K562 (cell line): ENCODE results near the gene SHC1. TPM values are rescaled to one million over a fixed set of nuclear protein-coding genes. Genes with fewer than 3 reads are reported as not detected.
A peak's percentile ranks its signal among the peaks of the same experiment; 100 is the strongest.

Source experiments
- ASH1L ChIP-seq: fragments of 450-650 bp; IDR thresholded peaks from 2 replicates; pipeline ENCODE4 v1.6.1; 2018; ENCODE audit warnings: borderline replicate concordance, mild to moderate bottlenecking, low read depth; ENCODE audit not compliant: partially characterized antibody
- BDP1 ChIP-seq: IDR thresholded peaks from 3 replicates; pipeline ENCODE4 v1.6.1; 2011; ENCODE audit not compliant: insufficient read length, insufficient read depth
- ETV6 ChIP-seq, 3 experiments: fragments of 150-350 bp in 1 of 3; sonication (generic) in 1 of 3; formaldehyde crosslinking in 1 of 3; IDR thresholded peaks; 2 replicates each; pipeline versions ENCODE4 v1.6.1 to v1.8.0; 2014 to 2022; ENCODE audit warnings: borderline replicate concordance in 2 of 3, low read depth in 2 of 3, antibody characterized with exemption in 1 of 3, low read length in 1 of 3, mild to moderate bottlenecking in 1 of 3, missing genetic modification reagents in 1 of 3
- GTF2A2 ChIP-seq: IDR thresholded peaks from 2 replicates; pipeline ENCODE4 v1.6.1; 2016; ENCODE audit warnings: mild to moderate bottlenecking, missing genetic modification characterization, missing compliant biosample characterization
- KAT8 ChIP-seq: fragments of 450-650 bp; IDR thresholded peaks from 2 replicates; pipeline ENCODE4 v1.6.1; 2016; ENCODE audit warnings: low read depth, mild to moderate bottlenecking
- KLF10 ChIP-seq: fragments of 250-450 bp; sonication (Bioruptor Pico); IDR thresholded peaks from 2 replicates; pipeline ENCODE4 v1.6.1; 2021; ENCODE audit warnings: matching md5 sums
- MITF ChIP-seq: IDR thresholded peaks from 2 replicates; pipeline ENCODE4 v1.6.1; 2014; ENCODE audit warnings: antibody characterized with exemption
- NCOA1 ChIP-seq: fragments of 450-650 bp; IDR thresholded peaks from 2 replicates; pipeline ENCODE4 v1.6.1; 2016; ENCODE audit warnings: low read depth
- NELFE ChIP-seq: IDR thresholded peaks from 2 replicates; pipeline ENCODE4 v1.6.1; 2011; ENCODE audit warnings: mild to moderate bottlenecking; ENCODE audit not compliant: insufficient read depth, insufficient read length
- NFATC3 ChIP-seq: fragments of 450-650 bp; IDR thresholded peaks from 2 replicates; pipeline ENCODE4 v1.6.1; 2017; ENCODE audit warnings: mild to moderate bottlenecking
- PML ChIP-seq: IDR thresholded peaks from 2 replicates; pipeline ENCODE4 v1.6.1; 2012; ENCODE audit warnings: low read length, inconsistent platforms
- POLR2AphosphoS5 ChIP-seq: IDR thresholded peaks from 2 replicates; pipeline ENCODE4 v1.6.1; 2011; ENCODE audit warnings: mild to moderate bottlenecking, low read depth, low read length, moderate library complexity; ENCODE audit not compliant: control insufficient read depth, insufficient read depth
- PPARD ChIP-seq: fragments of 250-450 bp; sonication (Bioruptor Pico); IDR thresholded peaks from 2 replicates; pipeline ENCODE4 v1.8.0; 2022; ENCODE audit warnings: inconsistent platforms, mild to moderate bottlenecking, moderate library complexity
- RBM17 ChIP-seq: fragments of 200-400 bp; formaldehyde crosslinking; IDR thresholded peaks from 2 replicates; pipeline ENCODE4 v1.6.1; 2017; ENCODE audit warnings: low read depth, mild to moderate bottlenecking, low read length, borderline replicate concordance
- RBM34 ChIP-seq: fragments of 200-400 bp; formaldehyde crosslinking; IDR thresholded peaks from 2 replicates; pipeline ENCODE4 v1.6.1; 2018; ENCODE audit warnings: low read length, borderline replicate concordance; ENCODE audit not compliant: insufficient read depth
- U2AF1 ChIP-seq: fragments of 200-400 bp; formaldehyde crosslinking; optimal IDR thresholded peaks from 2 replicates; pipeline ENCODE3; 2017; ENCODE audit warnings: mild to moderate bottlenecking, low read depth, low read length, moderate library complexity
- XRCC4 ChIP-seq: IDR thresholded peaks from one replicate; pipeline ENCODE4 v1.6.1; 2011; ENCODE audit not compliant: insufficient read depth, insufficient read length; ENCODE audit errors: extremely low read depth
- ZFP30 ChIP-seq: fragments of 250-450 bp; sonication (Bioruptor Pico); IDR thresholded peaks from 2 replicates; pipeline ENCODE4 v1.8.0; 2022; ENCODE audit warnings: moderate library complexity, mild to moderate bottlenecking, inconsistent platforms, borderline replicate concordance
- ZNF197 ChIP-seq: fragments of 200-800 bp; sonication (Bioruptor generic); IDR thresholded peaks from 2 replicates; pipeline ENCODE4 v1.6.1; 2016; ENCODE audit warnings: low read depth, missing genetic modification characterization, missing compliant biosample characterization
- ZNF232 ChIP-seq: sonication (generic); formaldehyde crosslinking; IDR thresholded peaks from 2 replicates; pipeline ENCODE4 v1.8.0; 2022; ENCODE audit warnings: mild to moderate bottlenecking, missing genetic modification reagents
- ZNF24 ChIP-seq: fragments of 450-650 bp; IDR thresholded peaks from 2 replicates; pipeline ENCODE4 v1.6.1; 2016
- ZNF282 ChIP-seq: sonication (generic); formaldehyde crosslinking; IDR thresholded peaks from 2 replicates; pipeline ENCODE4 v1.8.1; 2023; ENCODE audit warnings: missing genetic modification reagents
- ZNF324 ChIP-seq: fragments of 250-450 bp; sonication (Bioruptor Pico); IDR thresholded peaks from 2 replicates; pipeline ENCODE4 v1.4.0; 2020; ENCODE audit warnings: mild to moderate bottlenecking
- ZNF347 ChIP-seq: fragments of 450-650 bp; formaldehyde crosslinking; IDR thresholded peaks from 2 replicates; pipeline ENCODE4 v1.4.0; 2020; ENCODE audit warnings: low read depth, mild to moderate bottlenecking, moderate library complexity
- ZNF766 ChIP-seq: fragments of 200-800 bp; sonication (Bioruptor generic); conservative IDR thresholded peaks from 2 replicates; pipeline ENCODE4 v1.6.1; 2016; ENCODE audit warnings: missing genetic modification characterization, missing compliant biosample characterization
- polyA plus RNA-seq, 8 experiments: library from polyadenylated mRNA; depleted of rRNA in 4 of 8; stranded (reverse) in 5 of 8; unstranded in 3 of 8; fragments of >200 nt; fragmentation: Nextera tagmentation in 2 of 8; fragmentation: Illumina TruSeq in 1 of 8; extraction: Ambion mirVana in 2 of 8; extraction: Trizol in 1 of 8; gene quantifications; 2 replicates each; pipeline versions ENCODE4 v1.2.1 to v1.2.3, GENCODE V29; 2011 to 2014; ENCODE audit warnings: inconsistent platforms in 1 of 8, missing spikeins in 1 of 8
- total RNA-seq, 7 experiments: library from RNA; depleted of rRNA in 6 of 7; stranded (reverse); fragments of >200 nt in 6 of 7; fragmentation: Illumina TruSeq in 2 of 7; extraction: Trizol in 2 of 7; gene quantifications; 2 replicates each; pipeline versions ENCODE4 v1.2.1 to v1.2.3, GENCODE V29; 2011 to 2021; ENCODE audit warnings: low replicate concordance in 1 of 7
- TF ChIP-seq, protein P1 (sequence below), 3 experiments: fragments of 200-800 bp in 1 of 3; fragments of 250-450 bp in 1 of 3; fragments of 450-650 bp in 1 of 3; sonication (Bioruptor Pico) in 1 of 3; sonication (Bioruptor generic) in 1 of 3; formaldehyde crosslinking in 1 of 3; IDR thresholded peaks; 2 replicates each; pipeline versions ENCODE4 v1.6.1 to v1.8.0; 2016 to 2022; ENCODE audit warnings: mild to moderate bottlenecking in 2 of 3, missing genetic modification characterization in 2 of 3, missing compliant biosample characterization in 1 of 3, moderate library complexity in 1 of 3

SHC1 gene
- total and polyA plus RNA-seq, 9 of the 15 experiments (the other 6 are each of a cell fraction or from before 2014, with no cell fraction given): 4.1 to 113 (median 51.9) TPM

GRCh38 chr1:154974808-154975408 is 4.4 kb upstream of the SHC1 start (continued):
- no peak for TF ChIP-seq ETV6 (IDR thresholded peaks at IDR 0.05; ENCODE audit: borderline replicate concordance in 1 of 2, low read depth in 2 of 2, low read length in 1 of 2)
- no peak for TF ChIP-seq ETV6 (CRISPR knock-in tag; IDR thresholded peaks at IDR 0.05; ENCODE audit: borderline replicate concordance)
- TF ChIP-seq ZNF766 (CRISPR knock-in tag): no peak
- no peak for TF ChIP-seq XRCC4
- TF ChIP-seq ZNF24: no peak
- no peak for TF ChIP-seq RBM17
- no peak for TF ChIP-seq KAT8
- TF ChIP-seq ZNF282 (CRISPR knock-in tag): no peak
- no peak for TF ChIP-seq U2AF1
- no peak for TF ChIP-seq KLF10 (CRISPR knock-in tag)
- TF ChIP-seq NFATC3: no peak
- TF ChIP-seq ZNF347 (CRISPR knock-in tag): no peak
- TF ChIP-seq PML: peak; percentile 76
- TF ChIP-seq, protein P1, sequence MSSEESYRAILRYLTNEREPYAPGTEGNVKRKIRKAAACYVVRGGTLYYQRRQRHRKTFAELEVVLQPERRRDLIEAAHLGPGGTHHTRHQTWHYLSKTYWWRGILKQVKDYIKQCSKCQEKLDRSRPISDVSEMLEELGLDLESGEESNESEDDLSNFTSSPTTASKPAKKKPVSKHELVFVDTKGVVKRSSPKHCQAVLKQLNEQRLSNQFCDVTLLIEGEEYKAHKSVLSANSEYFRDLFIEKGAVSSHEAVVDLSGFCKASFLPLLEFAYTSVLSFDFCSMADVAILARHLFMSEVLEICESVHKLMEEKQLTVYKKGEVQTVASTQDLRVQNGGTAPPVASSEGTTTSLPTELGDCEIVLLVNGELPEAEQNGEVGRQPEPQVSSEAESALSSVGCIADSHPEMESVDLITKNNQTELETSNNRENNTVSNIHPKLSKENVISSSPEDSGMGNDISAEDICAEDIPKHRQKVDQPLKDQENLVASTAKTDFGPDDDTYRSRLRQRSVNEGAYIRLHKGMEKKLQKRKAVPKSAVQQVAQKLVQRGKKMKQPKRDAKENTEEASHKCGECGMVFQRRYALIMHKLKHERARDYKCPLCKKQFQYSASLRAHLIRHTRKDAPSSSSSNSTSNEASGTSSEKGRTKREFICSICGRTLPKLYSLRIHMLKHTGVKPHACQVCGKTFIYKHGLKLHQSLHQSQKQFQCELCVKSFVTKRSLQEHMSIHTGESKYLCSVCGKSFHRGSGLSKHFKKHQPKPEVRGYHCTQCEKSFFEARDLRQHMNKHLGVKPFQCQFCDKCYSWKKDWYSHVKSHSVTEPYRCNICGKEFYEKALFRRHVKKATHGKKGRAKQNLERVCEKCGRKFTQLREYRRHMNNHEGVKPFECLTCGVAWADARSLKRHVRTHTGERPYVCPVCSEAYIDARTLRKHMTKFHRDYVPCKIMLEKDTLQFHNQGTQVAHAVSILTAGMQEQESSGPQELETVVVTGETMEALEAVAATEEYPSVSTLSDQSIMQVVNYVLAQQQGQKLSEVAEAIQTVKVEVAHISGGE (CRISPR knock-in tag; IDR thresholded peaks at IDR 0.05): no peak
- no peak for TF ChIP-seq BDP1
- no peak for TF ChIP-seq ZNF232 (CRISPR knock-in tag)
- no peak for TF ChIP-seq RBM34
- no peak; the same call in none of the 2 replicates for TF ChIP-seq POLR2AphosphoS5
- TF ChIP-seq ZNF324: no peak
- TF ChIP-seq PPARD (CRISPR knock-in tag): no peak
- no peak for TF ChIP-seq NCOA1
- no peak for TF ChIP-seq ZNF197 (CRISPR knock-in tag)
- TF ChIP-seq MITF: no peak
- TF ChIP-seq ZFP30: no peak
- no peak for TF ChIP-seq ASH1L
- no peak for TF ChIP-seq NELFE
- no peak for TF ChIP-seq GTF2A2
